OCI-LY1 (cell line): ENCODE measurements around the gene SPNS2.

ENCODE experiments used
- H2AFZ ChIP-seq: fragments of 200-600 bp; sonication (generic), shearing (Covaris generic); 2 replicates; pipeline ENCODE4 v1.6.0; 2014; ENCODE audit warnings: antibody characterized with exemption, mild to moderate bottlenecking, low read length
- H3F3A ChIP-seq: fragments of 200-600 bp; sonication (generic), shearing (Covaris generic); 2 replicates; pipeline ENCODE4 v1.6.0; 2014; ENCODE audit warnings: mild to moderate bottlenecking, antibody characterized with exemption, low read length, moderate library complexity; ENCODE audit not compliant: insufficient read depth
- H3K27ac ChIP-seq: fragments of 200-600 bp; sonication (generic); 2 replicates; pipeline ENCODE4 v1.5.1; 2014; ENCODE audit warnings: low read length, mixed run types, mild to moderate bottlenecking, low read depth; ENCODE audit not compliant: poor library complexity, severe bottlenecking
- H3K27me3 ChIP-seq: fragments of 200-600 bp; sonication (generic); 2 replicates; pipeline ENCODE4 v1.6.0; 2014; ENCODE audit warnings: antibody characterized with exemption, mild to moderate bottlenecking, low read length, moderate library complexity; ENCODE audit not compliant: insufficient read depth
- H3K36me3 ChIP-seq: fragments of 200-600 bp; sonication (generic); 2 replicates; pipeline ENCODE4 v1.6.1; 2014; ENCODE audit warnings: mild to moderate bottlenecking, antibody characterized with exemption, low read length, moderate library complexity, mixed read lengths; ENCODE audit not compliant: insufficient read depth
- H3K4me1 ChIP-seq: fragments of 200-600 bp; sonication (generic); 2 replicates; pipeline ENCODE4 v1.5.1; 2014; ENCODE audit warnings: mild to moderate bottlenecking, low read length, moderate library complexity; ENCODE audit not compliant: insufficient read depth, severe bottlenecking
- H3K4me2 ChIP-seq: fragments of 200-600 bp; sonication (generic), shearing (Covaris generic); 2 replicates; pipeline ENCODE4 v1.6.1; 2014; ENCODE audit warnings: low read length
- H3K4me3 ChIP-seq: fragments of 200-600 bp; sonication (generic); 2 replicates; pipeline ENCODE4 v1.5.1; 2014; ENCODE audit warnings: low read length, low read depth, mild to moderate bottlenecking, mixed read lengths; ENCODE audit not compliant: poor library complexity, severe bottlenecking
- H3K79me2 ChIP-seq: fragments of 200-600 bp; shearing (Covaris generic); 2 replicates; pipeline ENCODE4 v1.6.1; 2016; ENCODE audit warnings: mixed run types, low read length, mixed read lengths; ENCODE audit not compliant: insufficient read depth
- H3K9ac ChIP-seq: fragments of 200-600 bp; sonication (generic), shearing (Covaris generic); 2 replicates; pipeline ENCODE4 v1.6.1; 2014; ENCODE audit warnings: mild to moderate bottlenecking, low read length, mixed read lengths
- H3K9me2 ChIP-seq: fragments of 200-600 bp; sonication (generic), shearing (Covaris generic); 2 replicates; pipeline ENCODE4 v1.6.1; 2014; ENCODE audit warnings: low read depth, mild to moderate bottlenecking, low read length, mixed read lengths
- H3K9me3 ChIP-seq: fragments of 200-600 bp; shearing (Covaris generic); 2 replicates; pipeline ENCODE4 v1.6.1; 2014; ENCODE audit warnings: low read length, mixed read lengths
- H4K20me1 ChIP-seq: fragments of 200-600 bp; sonication (generic), shearing (Covaris generic); 2 replicates; pipeline ENCODE4 v1.6.0; 2016; ENCODE audit warnings: mild to moderate bottlenecking, low read length; ENCODE audit not compliant: insufficient read depth
- EZH2 ChIP-seq: fragments of 200-600 bp; sonication (generic), shearing (Covaris generic); IDR thresholded peaks from 2 replicates; pipeline ENCODE4 v1.8.0; 2017; ENCODE audit warnings: borderline replicate concordance, mixed run types, mild to moderate bottlenecking, antibody characterized with exemption, low read length, moderate library complexity, mixed read lengths
- TF ChIP-seq, protein P1 (sequence below): fragments of 200-600 bp; sonication (generic), shearing (Covaris generic); IDR thresholded peaks from 2 replicates; pipeline ENCODE4 v1.5.1; 2017; ENCODE audit warnings: mild to moderate bottlenecking, antibody characterized with exemption, low read length, moderate library complexity, mixed read lengths

The SPNS2 gene

GRCh38 chr17:4472286-4472685 is 26.4 kb upstream of the SPNS2 start:
- Histone ChIP-seq H3K79me2 (no peaks in the 10 kb centered on the region), H3K27ac (no peak overlapping the region), H3K9me3 (no peaks in the 10 kb centered on the region), H3K36me3 (no peaks in the 10 kb centered on the region), H3F3A (no peaks in the 10 kb centered on the region), H2AFZ (no peak overlapping the region), H3K4me2 (no peak overlapping the region), H3K27me3 (peaks cover 8% of the 10 kb centered on the region; the same call in 1 of the 2 replicates), H3K4me3 (no peak overlapping the region), H3K9me2 (no peaks in the 10 kb centered on the region), H3K9ac (no peak overlapping the region), H3K4me1 (no peaks in the 10 kb centered on the region), H4K20me1 (no peaks in the 10 kb centered on the region)
- TF ChIP-seq, protein P1, sequence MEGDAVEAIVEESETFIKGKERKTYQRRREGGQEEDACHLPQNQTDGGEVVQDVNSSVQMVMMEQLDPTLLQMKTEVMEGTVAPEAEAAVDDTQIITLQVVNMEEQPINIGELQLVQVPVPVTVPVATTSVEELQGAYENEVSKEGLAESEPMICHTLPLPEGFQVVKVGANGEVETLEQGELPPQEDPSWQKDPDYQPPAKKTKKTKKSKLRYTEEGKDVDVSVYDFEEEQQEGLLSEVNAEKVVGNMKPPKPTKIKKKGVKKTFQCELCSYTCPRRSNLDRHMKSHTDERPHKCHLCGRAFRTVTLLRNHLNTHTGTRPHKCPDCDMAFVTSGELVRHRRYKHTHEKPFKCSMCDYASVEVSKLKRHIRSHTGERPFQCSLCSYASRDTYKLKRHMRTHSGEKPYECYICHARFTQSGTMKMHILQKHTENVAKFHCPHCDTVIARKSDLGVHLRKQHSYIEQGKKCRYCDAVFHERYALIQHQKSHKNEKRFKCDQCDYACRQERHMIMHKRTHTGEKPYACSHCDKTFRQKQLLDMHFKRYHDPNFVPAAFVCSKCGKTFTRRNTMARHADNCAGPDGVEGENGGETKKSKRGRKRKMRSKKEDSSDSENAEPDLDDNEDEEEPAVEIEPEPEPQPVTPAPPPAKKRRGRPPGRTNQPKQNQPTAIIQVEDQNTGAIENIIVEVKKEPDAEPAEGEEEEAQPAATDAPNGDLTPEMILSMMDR: no peak
- TF ChIP-seq EZH2: no peak

- Histone ChIP-seq H2AFZ (no peak overlapping the region), H3K79me2 (no peaks in the 10 kb centered on the region), H3K4me1 (no peaks in the 10 kb centered on the region), H3K27ac (no peak overlapping the region), H3K9me2 (no peaks in the 10 kb centered on the region), H4K20me1 (no peaks in the 10 kb centered on the region), H3K36me3 (no peaks in the 10 kb centered on the region), H3K4me3 (no peak overlapping the region), H3F3A (no peaks in the 10 kb centered on the region), H3K9ac (no peak overlapping the region), H3K27me3 (peaks cover 8% of the 10 kb centered on the region; the same call in 1 of the 2 replicates), H3K9me3 (no peaks in the 10 kb centered on the region), H3K4me2 (no peak overlapping the region)
- TF ChIP-seq, protein P1: no peak
- TF ChIP-seq EZH2: no peak
Measured at GRCh38 chr17:4474093-4474492, 24.6 kb upstream of the SPNS2 start.

DNA sequence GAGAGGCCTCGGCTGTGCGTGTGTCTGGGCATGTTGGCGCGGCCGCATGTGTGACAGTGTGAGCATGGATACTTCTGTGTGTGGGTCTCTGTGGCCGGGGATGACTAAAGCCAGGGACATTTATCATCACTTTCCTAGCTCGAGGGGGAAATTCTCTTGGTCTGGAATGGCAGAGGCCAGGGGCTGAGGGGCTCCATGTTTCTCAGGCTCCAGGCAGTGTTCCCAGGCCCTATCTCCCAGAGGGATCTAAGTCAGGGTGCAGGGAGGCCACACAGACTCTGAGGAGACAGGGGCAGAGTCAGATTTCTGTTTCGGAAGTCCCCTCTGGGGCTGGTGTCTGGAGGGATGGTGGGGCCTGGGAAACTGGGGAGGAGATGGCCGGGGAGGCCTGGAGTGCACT is 23.7 kb upstream of the SPNS2 start:
- H3K79me2 ChIP-seq: no peaks in the 10 kb centered on the region
- H3K4me2 ChIP-seq: no peak overlapping the region
- H3F3A ChIP-seq: no peaks in the 10 kb centered on the region
- H3K36me3 ChIP-seq: no peaks in the 10 kb centered on the region
- no peaks in the 10 kb centered on the region for H4K20me1 ChIP-seq
- no peak overlapping the region for H3K27ac ChIP-seq
- H3K9me3 ChIP-seq: no peaks in the 10 kb centered on the region
- H3K9ac ChIP-seq: no peak overlapping the region
- no peaks in the 10 kb centered on the region for H3K4me1 ChIP-seq
- H2AFZ ChIP-seq: no peak overlapping the region
- H3K27me3 ChIP-seq: peaks cover 8% of the 10 kb centered on the region; the same call in 1 of the 2 replicates
- TF ChIP-seq, protein P1: no peak
- no peak for TF ChIP-seq EZH2
- no peaks in the 10 kb centered on the region for H3K9me2 ChIP-seq
- H3K4me3 ChIP-seq: no peak overlapping the region
